A549 (cell line): ENCODE data around the gene LGR6. TPM values are rescaled to one million over a fixed set of nuclear protein-coding genes. Genes with fewer than 3 reads are reported as not detected.

Experiments used
- ATAC-seq, 2 experiments: fragments of 200-7000 bp in 1 of 2; fragments of >200 bp in 1 of 2; cut with Nextera tagmentation in 1 of 2; cut with Tn5 transposase in 1 of 2; 3 replicates each; pipeline versions ENCODE4 v1.8.0 to v1.9.1; 2018 to 2020; ENCODE audit warnings: mild to moderate bottlenecking in 1 of 2, moderate library complexity in 1 of 2
- CTCF ChIA-PET: fragments of 300-600 bp; sonication (Branson Sonifier 250); formaldehyde crosslinking; extraction: SDS; loops from one replicate; lab custom pipeline; 2021; ENCODE audit warnings: antibody characterized with exemption, inconsistent platforms; lab: Yijun Ruan, JAX
- POLR2A ChIA-PET: fragments of 350-600 bp; formaldehyde crosslinking; extraction: SDS; loops from one replicate; lab custom pipeline; 2021; ENCODE audit warnings: antibody characterized with exemption, inconsistent platforms; lab: Yijun Ruan, JAX
- DNase-seq, 2 experiments: peaks; one replicate each; pipeline versions ENCODE4 v3.0.0 to v3.0.0-alpha.2; 2011 to 2016; ENCODE audit warnings: low read depth in 1 of 2, low spot score in 1 of 2
- FAIRE-seq: peaks from 2 replicates; lab custom pipeline; 2011; peaks lifted over from hg19 to GRCh38; lab: Jason Lieb, UNC
- H3K27ac ChIP-seq, 2 experiments: fragments of >200 bp; sonication (Bioruptor Twin); formaldehyde crosslinking; 3 replicates each; pipeline ENCODE4 v1.5.1; 2016 to 2017
- H3K4me1 ChIP-seq: fragments of >200 bp; sonication (Bioruptor Twin); formaldehyde crosslinking; 3 replicates; pipeline ENCODE4 v1.6.1; 2016
- H3K4me2 ChIP-seq: fragments of >200 bp; sonication (Bioruptor Twin); formaldehyde crosslinking; 3 replicates; pipeline ENCODE4 v1.6.1; 2016
- H3K4me3 ChIP-seq: fragments of >200 bp; sonication (Bioruptor Twin); formaldehyde crosslinking; 3 replicates; pipeline ENCODE4 v1.5.1; 2016
- H3K9me3 ChIP-seq: fragments of >200 bp; sonication (Bioruptor Twin); formaldehyde crosslinking; 3 replicates; pipeline ENCODE4 v1.6.1; 2016
- CBX2 ChIP-seq: fragments of 200-600 bp; sonication (generic); IDR thresholded peaks from 2 replicates; pipeline ENCODE4 v1.6.1; 2016; ENCODE audit warnings: low read depth, mild to moderate bottlenecking, borderline replicate concordance
- CBX8 ChIP-seq: fragments of 200-600 bp; sonication (generic); IDR thresholded peaks from 2 replicates; pipeline ENCODE4 v1.6.1; 2016
- CEBPB ChIP-seq, 2 experiments: fragments of >200 bp in 1 of 2; sonication (Bioruptor Twin) in 1 of 2; formaldehyde crosslinking in 1 of 2; IDR thresholded peaks; 2 replicates each; pipeline ENCODE4 v1.6.1; 2012 to 2016
- CHD2 ChIP-seq: fragments of 150-350 bp; IDR thresholded peaks from 2 replicates; pipeline ENCODE4 v1.6.1; 2014; ENCODE audit warnings: low read length; ENCODE audit not compliant: partially characterized antibody
- CHD4 ChIP-seq: fragments of 200-600 bp; sonication (generic); IDR thresholded peaks from 2 replicates; pipeline ENCODE4 v1.6.1; 2016; ENCODE audit warnings: antibody characterized with exemption, mild to moderate bottlenecking, borderline replicate concordance
- CTCF ChIP-seq: fragments of >200 bp; sonication (Bioruptor Twin); formaldehyde crosslinking; IDR thresholded peaks from 3 replicates; pipeline ENCODE4 v1.5.1; 2016
- EHF ChIP-seq: fragments of 250-450 bp; sonication (Bioruptor Pico); IDR thresholded peaks from 2 replicates; pipeline ENCODE4 v1.5.0; 2020; ENCODE audit warnings: mild to moderate bottlenecking
- EHMT2 ChIP-seq: fragments of 200-600 bp; sonication (generic); IDR thresholded peaks from 2 replicates; pipeline ENCODE4 v1.6.1; 2016; ENCODE audit warnings: antibody characterized with exemption, low read depth, mild to moderate bottlenecking, moderate library complexity
- HDAC2 ChIP-seq: fragments of 200-600 bp; sonication (generic); IDR thresholded peaks from 2 replicates; pipeline ENCODE4 v1.6.1; 2016
- HOXA7 ChIP-seq: fragments of 250-450 bp; sonication (Bioruptor Pico); IDR thresholded peaks from 2 replicates; pipeline ENCODE4 v1.5.0; 2020; ENCODE audit warnings: mild to moderate bottlenecking, moderate library complexity
- HOXB5 ChIP-seq: fragments of 250-450 bp; sonication (Bioruptor Pico); IDR thresholded peaks from 2 replicates; pipeline ENCODE4 v1.5.0; 2020; ENCODE audit warnings: mild to moderate bottlenecking, moderate library complexity
- KDM1A ChIP-seq: fragments of 200-600 bp; sonication (generic); IDR thresholded peaks from 2 replicates; pipeline ENCODE4 v1.6.1; 2016; ENCODE audit warnings: low read depth, mild to moderate bottlenecking
- MYC ChIP-seq: IDR thresholded peaks from 2 replicates; pipeline ENCODE4 v1.6.1; 2012; ENCODE audit warnings: mild to moderate bottlenecking, inconsistent platforms, low read length, improper control_type of control experiment, borderline replicate concordance
- RAD21 ChIP-seq, 2 experiments: fragments of >200 bp in 1 of 2; sonication (Bioruptor Twin) in 1 of 2; formaldehyde crosslinking in 1 of 2; IDR thresholded peaks in 1 of 2; conservative IDR thresholded peaks in 1 of 2; 2 replicates in 1 of 2; 3 replicates in 1 of 2; pipeline ENCODE4 v1.6.1; 2012 to 2018; ENCODE audit warnings: inconsistent platforms in 1 of 2
- RCOR1 ChIP-seq: fragments of 150-350 bp; IDR thresholded peaks from 2 replicates; pipeline ENCODE4 v1.6.1; 2014; ENCODE audit warnings: antibody characterized with exemption, low read length, low read depth
- SMC3 ChIP-seq: fragments of >200 bp; sonication (Bioruptor Twin); formaldehyde crosslinking; IDR thresholded peaks from 3 replicates; pipeline ENCODE4 v1.6.1; 2018; ENCODE audit warnings: inconsistent platforms
- SREBF2 ChIP-seq: fragments of 450-650 bp; IDR thresholded peaks from 2 replicates; pipeline ENCODE4 v1.6.1; 2014; ENCODE audit warnings: mild to moderate bottlenecking, moderate library complexity
- whole genome bisulfite sequencing: methylation state at CpG from one replicate; pipeline ENCODE4 v1.1.6; 2017; ENCODE audit errors: missing lambda C conversion rate; 5-methylcytosine and 5-hydroxymethylcytosine counted together
- polyA plus RNA-seq, 4 experiments: library from polyadenylated mRNA; depleted of rRNA in 3 of 4; stranded (reverse); fragments of >200 nt; fragmentation: RNase III in 1 of 4; extraction: RNeasy Plus Mini Kit Qiagen cat#74134 plus additional on column Dnase treatment in 1 of 4; gene quantifications; 2 replicates in 3 of 4; 3 replicates in 1 of 4; pipeline ENCODE4 v1.2.3, GENCODE V29; 2011 to 2017
- TF ChIP-seq, protein P1 (sequence below): IDR thresholded peaks from 2 replicates; pipeline ENCODE4 v1.6.1; 2012; ENCODE audit warnings: low read depth, borderline replicate concordance
- TF ChIP-seq, protein P2 (sequence below): fragments of >200 bp; sonication (Bioruptor Twin); formaldehyde crosslinking; IDR thresholded peaks from 3 replicates; pipeline ENCODE4 v1.6.1; 2016
- TF ChIP-seq, protein P3 (sequence below): fragments of 150-350 bp; IDR thresholded peaks from 2 replicates; pipeline ENCODE4 v1.6.1; 2014; ENCODE audit warnings: low read depth, mild to moderate bottlenecking, low read length
- TF ChIP-seq, protein P4 (sequence below): fragments of 250-450 bp; sonication (Bioruptor Pico); IDR thresholded peaks from 2 replicates; pipeline ENCODE4 v1.5.0; 2020; ENCODE audit warnings: low read depth, mild to moderate bottlenecking, moderate library complexity
- TF ChIP-seq, protein P5 (sequence below): IDR thresholded peaks from 2 replicates; pipeline ENCODE4 v1.6.1; 2012

The LGR6 gene
- polyA plus RNA-seq, 2 of the 4 experiments (the other 2 are of a cell fraction): 0.84 to 1.1 TPM

DNA sequence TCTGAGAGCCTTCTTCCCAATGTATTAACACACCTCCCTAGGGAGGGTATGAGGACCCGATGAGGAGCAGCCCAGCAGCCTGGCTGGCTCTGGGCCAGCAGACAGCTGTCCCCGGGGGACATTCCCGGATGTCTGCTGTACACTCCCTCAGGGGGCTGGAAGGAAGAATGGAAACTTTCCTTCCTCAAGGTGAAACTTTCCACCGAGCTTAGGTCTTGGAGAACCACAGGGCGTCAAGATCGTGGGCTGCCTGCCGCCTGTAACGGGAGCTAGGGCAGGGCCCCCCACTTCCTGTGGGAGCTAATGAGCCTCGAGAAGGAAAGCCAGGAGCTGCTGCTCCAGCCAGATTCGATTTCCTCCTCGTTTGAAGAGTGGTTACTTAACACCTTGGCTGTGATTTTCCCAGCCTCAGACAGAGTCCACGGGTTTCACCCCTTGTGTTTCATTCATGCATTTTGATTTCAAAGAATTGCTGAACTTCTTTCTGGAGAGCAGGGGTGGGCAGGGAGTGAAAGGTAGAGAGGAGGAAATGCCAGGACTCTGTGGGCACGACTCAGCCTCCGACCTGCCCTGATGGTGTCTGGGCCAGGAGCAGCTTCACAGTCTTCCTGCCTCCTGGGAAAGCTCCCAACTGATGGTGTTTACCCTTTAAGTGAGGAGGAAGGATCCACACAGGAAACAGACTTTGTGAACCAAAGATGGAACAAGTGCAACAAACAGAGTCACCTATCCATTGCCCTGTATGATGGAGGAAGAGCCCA is 118.5 kb downstream of the LGR6 start:
- no peak for TF ChIP-seq SMC3
- no peak for TF ChIP-seq HOXA7 (CRISPR knock-in tag)
- TF ChIP-seq KDM1A: no peak
- TF ChIP-seq SREBF2: no peak
- no peak for TF ChIP-seq EHMT2
- no peak for TF ChIP-seq CHD4
- TF ChIP-seq, protein P1, sequence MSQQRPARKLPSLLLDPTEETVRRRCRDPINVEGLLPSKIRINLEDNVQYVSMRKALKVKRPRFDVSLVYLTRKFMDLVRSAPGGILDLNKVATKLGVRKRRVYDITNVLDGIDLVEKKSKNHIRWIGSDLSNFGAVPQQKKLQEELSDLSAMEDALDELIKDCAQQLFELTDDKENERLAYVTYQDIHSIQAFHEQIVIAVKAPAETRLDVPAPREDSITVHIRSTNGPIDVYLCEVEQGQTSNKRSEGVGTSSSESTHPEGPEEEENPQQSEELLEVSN: no peak
- TF ChIP-seq HOXB5 (CRISPR knock-in tag): no peak
- TF ChIP-seq, protein P2, sequence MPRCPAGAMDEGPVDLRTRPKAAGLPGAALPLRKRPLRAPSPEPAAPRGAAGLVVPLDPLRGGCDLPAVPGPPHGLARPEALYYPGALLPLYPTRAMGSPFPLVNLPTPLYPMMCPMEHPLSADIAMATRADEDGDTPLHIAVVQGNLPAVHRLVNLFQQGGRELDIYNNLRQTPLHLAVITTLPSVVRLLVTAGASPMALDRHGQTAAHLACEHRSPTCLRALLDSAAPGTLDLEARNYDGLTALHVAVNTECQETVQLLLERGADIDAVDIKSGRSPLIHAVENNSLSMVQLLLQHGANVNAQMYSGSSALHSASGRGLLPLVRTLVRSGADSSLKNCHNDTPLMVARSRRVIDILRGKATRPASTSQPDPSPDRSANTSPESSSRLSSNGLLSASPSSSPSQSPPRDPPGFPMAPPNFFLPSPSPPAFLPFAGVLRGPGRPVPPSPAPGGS: no peak
- no peak for TF ChIP-seq CEBPB (IDR thresholded peaks at IDR 0.05)
- no peak for TF ChIP-seq EHF (CRISPR knock-in tag)
- TF ChIP-seq CTCF: no peak
- TF ChIP-seq RCOR1: no peak
- no peak for TF ChIP-seq CBX8
- no peak for TF ChIP-seq CHD2
- TF ChIP-seq, protein P3, sequence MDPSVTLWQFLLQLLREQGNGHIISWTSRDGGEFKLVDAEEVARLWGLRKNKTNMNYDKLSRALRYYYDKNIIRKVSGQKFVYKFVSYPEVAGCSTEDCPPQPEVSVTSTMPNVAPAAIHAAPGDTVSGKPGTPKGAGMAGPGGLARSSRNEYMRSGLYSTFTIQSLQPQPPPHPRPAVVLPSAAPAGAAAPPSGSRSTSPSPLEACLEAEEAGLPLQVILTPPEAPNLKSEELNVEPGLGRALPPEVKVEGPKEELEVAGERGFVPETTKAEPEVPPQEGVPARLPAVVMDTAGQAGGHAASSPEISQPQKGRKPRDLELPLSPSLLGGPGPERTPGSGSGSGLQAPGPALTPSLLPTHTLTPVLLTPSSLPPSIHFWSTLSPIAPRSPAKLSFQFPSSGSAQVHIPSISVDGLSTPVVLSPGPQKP: no peak
- TF ChIP-seq, protein P4, sequence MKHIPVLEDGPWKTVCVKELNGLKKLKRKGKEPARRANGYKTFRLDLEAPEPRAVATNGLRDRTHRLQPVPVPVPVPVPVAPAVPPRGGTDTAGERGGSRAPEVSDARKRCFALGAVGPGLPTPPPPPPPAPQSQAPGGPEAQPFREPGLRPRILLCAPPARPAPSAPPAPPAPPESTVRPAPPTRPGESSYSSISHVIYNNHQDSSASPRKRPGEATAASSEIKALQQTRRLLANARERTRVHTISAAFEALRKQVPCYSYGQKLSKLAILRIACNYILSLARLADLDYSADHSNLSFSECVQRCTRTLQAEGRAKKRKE (CRISPR knock-in tag): no peak
- H3K4me2 ChIP-seq: no peak overlapping the region
- no peak overlapping the region for H3K4me3 ChIP-seq
- FAIRE-seq (no peak), ATAC-seq (no peak), DNase-seq (no peak)
- ChIA-PET POLR2A (no interaction called here), CTCF (interaction anchor here (0.6 to 16.6 kb wide), 10 partner anchors 7 to 288 kb away, joined by 3 to 350 read pairs (median 13); partner anchors contain the start of gene LGR6)
- H3K27ac ChIP-seq: peak overlapping the region in 1 of 2 experiments; percentile 41; a peak in 3 of 6 replicates
- no peaks in the 10 kb centered on the region for H3K9me3 ChIP-seq
- peaks cover 5% of the 10 kb centered on the region; the same call in 1 of the 3 replicates for H3K4me1 ChIP-seq
- 51% methylated on average over 14 of the region's 14 CpGs for WGBS

DNA sequence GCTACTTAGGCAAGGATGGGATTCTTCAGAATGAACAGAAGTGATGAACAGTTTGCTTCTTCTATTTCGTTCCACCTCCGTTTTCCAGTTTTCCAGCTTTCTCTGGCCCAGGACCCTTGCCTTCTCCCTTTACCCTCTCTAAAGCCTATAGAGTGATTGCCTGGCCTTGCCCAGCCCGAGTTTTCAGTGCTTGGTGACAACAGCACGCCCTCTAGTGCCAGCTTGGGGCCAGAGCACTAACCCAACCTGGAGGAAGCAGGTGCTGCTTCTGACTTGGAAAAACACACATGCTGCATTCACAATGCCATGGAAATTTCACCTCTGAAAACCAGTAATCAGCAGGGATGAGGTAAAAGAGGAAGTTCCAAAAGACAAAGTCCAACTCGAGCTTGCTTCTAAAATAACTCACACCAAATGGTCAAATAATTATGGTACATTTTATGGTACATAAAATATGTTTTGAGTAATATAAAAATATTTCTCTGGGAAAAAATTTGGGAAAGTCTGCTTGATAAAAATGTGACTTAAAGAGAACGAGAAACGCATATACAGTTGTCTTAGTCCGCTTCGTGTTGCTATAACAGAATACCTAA is 122.1 kb downstream of the LGR6 start:
- Histone ChIP-seq H3K4me2 (no peak overlapping the region), H3K4me1 (peaks cover 5% of the 10 kb centered on the region; the same call in 1 of the 3 replicates), H3K9me3 (no peaks in the 10 kb centered on the region), H3K27ac (peak overlapping the region in 1 of 2 experiments; percentile 26; a peak in 2 of 6 replicates), H3K4me3 (no peak overlapping the region)
- FAIRE-seq (peak; percentile 36), DNase-seq (peak; percentile 80 to 89), ATAC-seq (peak; percentile 85 to 96; a peak in 5 of 6 replicates)
- ChIA-PET CTCF (interaction anchor here (0.6 to 16.6 kb wide), 44 partner anchors 11 to 411 kb away, joined by 3 to 350 read pairs (median 4); partner anchors contain the start of genes LGR6, PTPN7 and UBE2T), POLR2A (interaction anchor here (1.1 kb wide), 1 partner anchor 127 kb away, joined by 4 read pairs; no protein-coding TSS in a partner anchor)
- WGBS: 2% methylated on average over 9 of the region's 9 CpGs
- peak; percentile 98 for TF ChIP-seq SMC3
- no peak for TF ChIP-seq MYC
- no peak for TF ChIP-seq SREBF2
- TF ChIP-seq HDAC2: no peak
- no peak for TF ChIP-seq CBX2
- TF ChIP-seq, protein P5, sequence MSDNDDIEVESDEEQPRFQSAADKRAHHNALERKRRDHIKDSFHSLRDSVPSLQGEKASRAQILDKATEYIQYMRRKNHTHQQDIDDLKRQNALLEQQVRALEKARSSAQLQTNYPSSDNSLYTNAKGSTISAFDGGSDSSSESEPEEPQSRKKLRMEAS: no peak
- peak; percentile 98 for TF ChIP-seq CTCF
- TF ChIP-seq, protein P1: no peak
- TF ChIP-seq, protein P2: no peak
- TF ChIP-seq CHD4: no peak
- TF ChIP-seq EHF (CRISPR knock-in tag): no peak
- TF ChIP-seq RAD21 (conservative IDR thresholded peaks at IDR 0.05 in 1 of 2, IDR thresholded peaks at IDR 0.05 in 1 of 2): peak; percentile 98 to 99
